GM12872 (cell line): ENCODE measurements around the gene UNC80.

Experiments used
- TF ChIP-seq, protein P1 (sequence below): IDR thresholded peaks from 3 replicates; pipeline ENCODE4 v1.5.1; 2011; ENCODE audit warnings: low read depth, mild to moderate bottlenecking, low read length, moderate library complexity; ENCODE audit not compliant: insufficient read depth

Gene UNC80

DNA sequence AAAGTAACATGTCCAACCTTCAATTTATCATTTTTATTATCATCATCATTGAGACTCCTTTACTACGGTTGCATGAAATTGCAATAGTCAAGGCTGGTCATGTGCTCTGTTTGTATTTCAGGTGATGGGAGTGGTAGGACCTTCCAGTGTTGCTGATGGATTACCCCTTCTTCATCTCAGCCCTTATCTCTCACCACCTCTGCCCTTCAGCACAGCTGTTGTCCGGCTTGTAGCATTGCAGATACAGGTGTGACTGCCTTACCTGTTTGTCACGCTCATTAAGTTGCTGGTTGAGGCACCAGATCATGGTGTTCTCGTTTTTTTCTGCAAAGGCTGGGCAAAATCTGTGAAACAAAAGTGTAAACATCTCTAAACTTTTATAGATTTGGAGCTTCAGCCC is 199.1 kb downstream of the UNC80 start:
- TF ChIP-seq, protein P1, sequence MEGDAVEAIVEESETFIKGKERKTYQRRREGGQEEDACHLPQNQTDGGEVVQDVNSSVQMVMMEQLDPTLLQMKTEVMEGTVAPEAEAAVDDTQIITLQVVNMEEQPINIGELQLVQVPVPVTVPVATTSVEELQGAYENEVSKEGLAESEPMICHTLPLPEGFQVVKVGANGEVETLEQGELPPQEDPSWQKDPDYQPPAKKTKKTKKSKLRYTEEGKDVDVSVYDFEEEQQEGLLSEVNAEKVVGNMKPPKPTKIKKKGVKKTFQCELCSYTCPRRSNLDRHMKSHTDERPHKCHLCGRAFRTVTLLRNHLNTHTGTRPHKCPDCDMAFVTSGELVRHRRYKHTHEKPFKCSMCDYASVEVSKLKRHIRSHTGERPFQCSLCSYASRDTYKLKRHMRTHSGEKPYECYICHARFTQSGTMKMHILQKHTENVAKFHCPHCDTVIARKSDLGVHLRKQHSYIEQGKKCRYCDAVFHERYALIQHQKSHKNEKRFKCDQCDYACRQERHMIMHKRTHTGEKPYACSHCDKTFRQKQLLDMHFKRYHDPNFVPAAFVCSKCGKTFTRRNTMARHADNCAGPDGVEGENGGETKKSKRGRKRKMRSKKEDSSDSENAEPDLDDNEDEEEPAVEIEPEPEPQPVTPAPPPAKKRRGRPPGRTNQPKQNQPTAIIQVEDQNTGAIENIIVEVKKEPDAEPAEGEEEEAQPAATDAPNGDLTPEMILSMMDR: no peak

DNA sequence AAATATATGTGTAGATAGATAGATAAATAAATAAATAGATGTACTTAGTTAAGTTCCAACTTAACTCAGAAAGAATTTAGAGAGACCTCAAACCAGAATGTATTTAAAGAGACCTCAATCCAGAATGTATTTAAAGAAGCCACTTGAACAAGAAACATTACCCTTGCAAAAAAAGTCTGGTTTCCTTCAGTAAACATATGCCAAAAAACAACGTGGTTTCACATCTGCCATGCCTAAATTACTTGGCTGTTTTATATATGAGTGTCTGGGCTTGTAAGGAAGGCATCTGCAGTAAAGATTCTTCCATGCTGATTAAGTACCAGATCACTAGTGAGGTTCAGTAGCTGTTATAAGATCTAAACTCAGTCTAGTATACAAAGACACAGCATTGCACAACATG is 201.7 kb downstream of the UNC80 start:
- TF ChIP-seq, protein P1: no peak

DNA sequence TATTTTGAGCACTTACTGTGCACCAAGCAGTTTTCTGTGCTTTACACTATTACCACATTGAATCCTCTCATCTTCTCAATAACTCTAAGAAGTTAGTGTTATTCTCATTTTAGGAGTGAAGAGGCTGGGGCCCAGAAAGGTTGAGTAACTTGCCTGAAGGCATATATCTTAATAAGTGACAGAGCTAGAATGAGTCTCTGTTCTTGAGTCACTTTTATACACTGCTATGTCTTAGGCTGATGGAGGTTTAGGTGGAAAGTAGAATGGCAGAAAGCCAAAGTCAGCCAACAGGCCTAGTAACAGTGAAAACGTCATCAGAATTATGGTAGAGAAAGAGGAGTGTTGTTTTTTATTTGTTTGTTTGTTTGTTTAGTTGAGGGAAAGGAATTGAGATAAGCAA is 202.9 kb downstream of the UNC80 start:
- TF ChIP-seq, protein P1: no peak

DNA sequence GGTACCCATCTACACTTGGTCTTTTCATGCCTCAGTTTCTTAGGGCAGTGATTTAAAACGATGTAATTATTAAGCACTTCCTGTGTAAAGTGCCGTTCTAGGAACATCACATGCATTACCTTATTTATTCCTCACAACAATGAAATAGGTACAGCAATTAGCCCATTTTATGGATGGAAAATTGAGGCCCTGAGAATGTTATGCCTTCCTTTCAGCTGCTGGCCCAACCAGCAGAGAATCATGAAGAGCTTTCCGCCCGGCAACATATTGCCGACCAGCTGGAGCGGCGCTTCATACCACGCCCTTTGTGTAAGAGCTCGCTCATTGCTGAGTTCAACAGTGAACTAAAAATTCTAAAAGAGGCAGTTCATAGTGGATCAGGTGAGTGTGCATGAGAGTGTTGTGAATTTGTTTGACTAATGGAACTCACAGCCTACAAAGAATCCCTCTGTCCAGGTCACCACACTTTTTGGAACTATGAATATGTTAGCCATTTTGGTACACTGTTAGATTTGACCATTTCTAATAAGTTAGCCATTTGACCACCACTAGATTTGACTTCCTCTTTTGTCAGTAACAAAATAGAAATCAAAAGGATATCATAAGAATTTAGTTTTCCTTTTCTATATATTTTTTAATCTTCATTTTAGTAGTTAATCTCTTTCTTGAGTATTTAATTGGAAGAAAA is 205.2 kb downstream of the UNC80 start:
- TF ChIP-seq, protein P1: no peak

DNA sequence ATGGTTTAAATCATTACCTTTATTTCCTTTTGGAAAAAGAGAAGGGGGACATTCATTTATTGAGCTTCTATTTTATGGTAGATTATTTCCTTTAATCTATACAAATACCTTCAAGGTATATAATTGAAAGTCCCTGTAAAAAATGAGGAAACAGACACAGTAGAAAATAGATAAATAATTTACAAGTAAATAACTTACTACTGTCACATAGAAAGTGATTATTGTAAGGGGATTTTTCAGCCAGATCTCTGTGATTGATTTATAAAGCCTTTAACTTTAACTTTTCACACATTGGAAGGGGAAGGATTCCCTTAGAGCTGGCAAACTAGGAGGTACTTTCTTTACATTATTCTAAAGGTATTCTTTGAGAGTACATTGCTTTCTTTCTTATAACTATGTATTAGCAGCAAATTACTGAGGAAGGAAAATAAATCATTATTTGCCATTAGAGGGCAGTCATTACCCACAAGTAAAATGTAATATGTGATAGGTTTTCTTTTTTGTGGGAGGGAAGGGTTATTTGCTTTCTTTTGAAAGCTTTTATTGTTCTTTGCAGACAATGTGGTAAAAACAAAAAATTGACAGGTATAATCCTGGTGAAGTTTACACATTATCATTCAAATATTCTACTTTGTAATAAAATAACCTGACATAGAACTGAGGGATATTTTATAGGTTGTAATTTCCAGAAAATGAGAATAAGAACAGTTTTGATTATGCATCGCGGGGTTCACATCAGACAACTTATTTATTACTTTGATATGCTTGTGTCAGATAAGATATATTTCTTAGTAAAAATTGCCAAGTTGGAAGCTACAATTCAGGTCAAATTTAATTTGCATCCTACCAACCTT is 206.0 kb downstream of the UNC80 start:
- TF ChIP-seq, protein P1: peak; percentile 32; the same call in 1 of the 3 replicates

DNA sequence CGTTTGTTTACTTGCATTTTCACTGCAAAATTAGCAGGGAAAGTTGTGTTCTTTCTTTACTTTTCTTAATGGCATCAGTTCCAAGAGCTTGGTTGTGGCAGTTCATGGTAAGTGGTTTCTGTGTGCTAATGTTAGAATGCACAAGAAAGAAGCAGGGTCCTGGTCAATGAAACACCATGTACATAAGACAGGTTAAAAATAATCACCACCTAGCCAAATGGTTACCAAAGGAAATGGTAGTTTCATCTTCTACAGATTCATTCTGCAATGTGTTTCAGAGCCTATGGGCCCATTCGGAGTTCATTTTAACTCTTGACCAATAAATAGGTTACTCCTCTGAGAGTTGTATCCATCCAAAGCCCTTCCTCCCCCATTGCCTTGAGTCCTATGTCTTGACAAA is 212.7 kb downstream of the UNC80 start:
- TF ChIP-seq, protein P1: no peak

DNA sequence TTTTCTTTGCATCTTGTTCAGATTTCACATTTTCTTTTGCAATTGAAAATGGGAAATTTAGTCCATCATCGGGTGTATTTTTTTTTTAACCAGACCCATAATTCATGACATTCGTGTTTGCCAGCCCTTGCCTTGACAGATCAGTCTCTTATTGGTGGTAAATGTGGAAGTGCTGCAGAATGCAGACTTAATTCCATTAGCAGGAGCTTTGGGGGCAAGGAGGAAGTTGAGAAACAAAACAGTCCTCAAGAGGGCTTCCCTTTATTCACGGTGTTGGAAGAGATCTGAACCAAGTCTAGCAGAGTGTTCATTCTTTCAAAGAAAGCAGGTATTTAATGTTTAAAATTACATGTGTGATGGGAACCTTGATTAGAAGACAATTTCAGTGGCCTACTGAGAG is 214.2 kb downstream of the UNC80 start:
- TF ChIP-seq, protein P1: no peak
